ENCODE data around the gene SLC22A7.

The SLC22A7 gene

GRCh38 chr6:43284991-43285781, 12.9 kb upstream of the SLC22A7 start:
- no peak for DNase-seq

- DNase-seq = no peak
Measured at GRCh38 chr6:43285832-43286231, 12.2 kb upstream of the SLC22A7 start.

- no peak for DNase-seq
Measured at GRCh38 chr6:43286456-43286979, 11.5 kb upstream of the SLC22A7 start.

GRCh38 chr6:43286980-43287716, 10.9 kb upstream of the SLC22A7 start:
- DNase-seq = no peak

GRCh38 chr6:43287717-43288679, 10.1 kb upstream of the SLC22A7 start:
- DNase-seq = no peak

- DNase-seq = no peak
Measured at GRCh38 chr6:43290339-43290904, 7.6 kb upstream of the SLC22A7 start.

GRCh38 chr6:43290905-43291355, 7.1 kb upstream of the SLC22A7 start:
- DNase-seq = no peak

- DNase-seq = no peak
Measured at GRCh38 chr6:43291708-43292107, 6.4 kb upstream of the SLC22A7 start.

- DNase-seq = no peak
Measured at GRCh38 chr6:43292341-43292740, 5.7 kb upstream of the SLC22A7 start.

GRCh38 chr6:43292763-43293318, 5.2 kb upstream of the SLC22A7 start:
- DNase-seq = no peak

GRCh38 chr6:43293698-43294097, 4.4 kb upstream of the SLC22A7 start:
- no peak for DNase-seq

GRCh38 chr6:43294536-43294935, 3.5 kb upstream of the SLC22A7 start:
- no peak for DNase-seq

- no peak for DNase-seq
Measured at GRCh38 chr6:43295456-43295855, 2.6 kb upstream of the SLC22A7 start.

GRCh38 chr6:43296780-43297497, 1.1 kb upstream of the SLC22A7 start:
- DNase-seq = no peak

GRCh38 chr6:43298565-43299337, 691 bp downstream of the SLC22A7 start:
- no peak for DNase-seq

GRCh38 chr6:43299338-43300293, 1.6 kb downstream of the SLC22A7 start:
- no peak for DNase-seq

GRCh38 chr6:43301081-43301870, 3.2 kb downstream of the SLC22A7 start:
- no peak for DNase-seq

- DNase-seq = no peak
Measured at GRCh38 chr6:43302126-43302525, 4.1 kb downstream of the SLC22A7 start.
